ENCODE data around the gene RUNX1.

The RUNX1 gene

DNA sequence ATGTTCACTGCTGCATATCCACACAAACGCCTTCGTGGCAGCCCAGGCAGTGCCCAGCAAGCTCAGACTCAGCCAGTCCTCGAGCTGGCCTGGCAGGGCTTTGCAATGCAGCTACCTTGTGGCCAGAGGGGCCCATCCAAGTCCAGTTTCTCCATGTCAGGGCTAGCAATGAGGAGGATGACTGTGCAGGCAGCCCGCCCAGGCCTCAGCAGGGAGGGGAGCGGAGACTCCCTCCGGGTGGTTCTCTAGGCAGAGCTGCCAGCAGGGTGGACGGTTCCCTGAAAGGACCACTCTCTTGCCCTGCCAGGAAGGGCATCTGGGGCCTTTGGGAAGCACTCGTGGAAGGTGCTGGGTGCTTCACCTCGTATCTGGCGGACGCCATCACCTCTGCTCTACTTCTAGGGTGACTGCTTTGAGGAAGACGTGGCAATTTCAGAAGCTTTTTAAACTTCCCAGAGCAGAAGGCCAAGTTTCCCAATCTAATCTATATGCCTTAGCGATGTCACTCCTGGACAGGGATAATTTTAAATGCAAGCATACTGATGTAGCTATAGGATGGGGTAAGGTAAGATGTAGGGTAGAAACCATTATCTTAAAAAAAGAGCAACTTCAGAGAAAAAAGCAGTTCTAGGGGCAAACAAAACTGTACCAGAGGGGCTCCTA is 56.2 kb downstream of the RUNX1 start:
- DNase-seq (ENCODE audit: low spot score) = peak; percentile 34

DNA sequence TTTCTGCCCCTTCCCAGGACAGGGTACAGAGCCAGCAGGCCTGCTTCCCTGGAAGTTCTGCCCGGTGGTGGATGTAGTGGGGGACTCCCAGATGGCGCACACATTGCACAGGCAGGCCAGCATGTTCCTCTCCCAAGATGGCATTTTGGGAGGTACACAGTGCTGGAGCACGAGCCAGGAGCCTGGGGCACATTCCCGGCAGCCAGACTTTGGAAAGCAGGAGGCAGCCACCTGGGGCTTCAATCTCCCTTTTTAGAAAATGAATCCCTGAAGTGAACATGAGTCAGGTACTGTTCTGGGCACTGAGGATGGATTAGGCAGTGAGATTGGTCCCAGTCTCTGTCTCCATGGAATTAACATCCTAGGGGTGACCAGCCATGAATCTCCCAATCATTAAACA is 56.9 kb downstream of the RUNX1 start:
- no peak for DNase-seq (ENCODE audit: low spot score)

DNA sequence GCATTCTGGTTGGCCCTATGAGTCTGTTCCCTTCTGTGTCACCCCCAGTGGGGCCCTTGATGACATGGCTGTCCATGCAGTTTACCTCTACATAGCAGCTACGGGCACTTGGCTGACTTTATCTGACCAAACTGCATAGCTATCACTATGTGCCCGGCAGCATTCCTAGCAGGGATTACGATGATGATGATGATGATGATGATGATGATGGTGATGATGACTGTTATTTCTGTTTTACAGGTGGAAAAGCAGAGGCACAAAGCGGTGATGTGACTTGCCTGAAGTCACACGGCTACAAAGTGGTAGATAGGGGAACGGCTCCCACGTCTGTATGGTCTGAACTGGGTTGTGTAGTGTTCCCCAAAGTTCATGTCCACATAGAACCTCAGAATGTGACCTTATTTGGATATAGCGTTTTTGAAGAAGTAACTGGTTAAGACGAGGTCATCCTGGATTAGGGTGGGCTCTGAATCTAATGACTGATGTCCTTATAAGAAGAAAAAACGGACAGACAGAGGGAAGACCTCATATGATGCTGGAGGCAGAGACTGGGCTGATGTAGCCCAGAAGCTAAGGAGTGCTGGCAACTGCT is 57.6 kb downstream of the RUNX1 start:
- DNase-seq (ENCODE audit: low spot score) = no peak

DNA sequence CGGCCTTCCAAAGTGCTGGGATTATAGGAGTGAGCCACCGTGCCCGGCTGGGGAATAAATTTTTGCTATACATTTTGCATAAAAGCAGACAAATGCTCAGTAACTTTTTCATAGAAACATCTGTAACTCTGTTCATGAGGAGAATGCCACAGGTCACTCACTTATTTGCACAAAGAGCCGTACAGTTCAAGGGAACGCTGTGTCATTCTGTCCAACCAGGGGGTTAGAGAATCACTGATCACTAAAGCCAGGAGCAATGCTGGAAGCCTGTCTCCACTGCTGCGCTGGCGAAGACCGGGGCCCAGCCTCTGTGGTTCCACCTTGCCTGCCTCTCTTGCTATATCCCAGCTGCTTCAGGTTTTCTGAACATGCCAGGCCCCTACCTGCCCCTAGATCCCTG is 58.3 kb downstream of the RUNX1 start:
- DNase-seq (ENCODE audit: low spot score) = no peak

DNA sequence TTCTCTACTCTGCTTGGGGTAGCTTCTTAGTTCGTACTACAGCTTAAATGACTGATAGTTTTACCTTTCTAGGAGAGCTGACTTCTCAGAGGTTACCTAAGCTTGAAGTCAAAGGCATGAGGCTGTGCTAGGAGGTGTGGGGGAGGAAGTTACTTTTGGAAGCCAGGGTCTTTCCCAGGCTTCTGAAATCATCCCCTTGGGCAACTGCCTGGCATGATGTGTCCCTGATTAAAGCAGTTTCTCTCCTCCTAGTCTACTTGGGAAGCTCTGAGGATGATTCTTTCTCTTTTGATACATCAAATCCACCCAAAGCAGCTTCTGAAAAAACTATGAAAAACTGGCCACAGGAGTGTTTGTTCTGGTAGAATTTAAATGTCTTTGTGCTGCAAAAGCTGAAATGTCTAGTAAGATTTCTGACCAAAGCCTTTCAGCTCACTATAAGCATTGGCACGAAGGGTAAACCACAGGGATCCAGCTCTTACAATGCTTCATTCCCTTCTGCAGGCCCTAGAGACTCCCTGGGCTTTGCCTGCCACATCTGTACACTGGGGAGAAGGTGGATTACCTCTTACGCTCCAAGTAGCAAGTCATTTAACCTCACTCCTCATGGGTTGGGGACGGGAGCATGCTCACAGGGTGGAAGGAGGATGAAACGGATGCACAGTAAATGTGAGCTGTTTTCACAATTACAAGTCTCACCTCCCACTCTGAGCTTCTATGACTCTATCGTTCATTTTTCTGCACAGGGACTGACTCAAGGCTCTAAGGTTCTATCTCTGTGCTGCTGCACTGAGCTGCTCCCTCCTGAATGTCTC is 59.6 kb downstream of the RUNX1 start:
- no peak for DNase-seq (ENCODE audit: low spot score)

DNA sequence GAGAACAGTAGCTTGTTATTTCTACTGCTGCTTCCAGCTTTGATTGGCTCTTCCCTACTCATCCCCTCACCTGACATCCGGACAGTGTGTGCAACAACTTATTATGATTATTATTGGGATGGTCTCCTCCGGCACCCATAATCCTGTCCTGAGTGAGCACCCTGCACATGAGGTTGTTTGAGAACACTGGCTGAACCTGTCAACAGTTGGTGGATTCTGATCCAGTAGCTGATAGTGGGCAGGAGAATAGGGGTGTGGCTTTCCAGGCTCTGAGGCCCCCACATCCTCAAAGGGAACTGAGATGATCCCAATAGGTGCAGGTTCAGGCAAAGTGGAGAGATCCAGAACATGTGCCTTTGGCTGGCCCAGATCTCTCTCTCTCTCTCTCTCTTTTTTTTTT is 60.5 kb downstream of the RUNX1 start:
- no peak for DNase-seq (ENCODE audit: low spot score)

DNA sequence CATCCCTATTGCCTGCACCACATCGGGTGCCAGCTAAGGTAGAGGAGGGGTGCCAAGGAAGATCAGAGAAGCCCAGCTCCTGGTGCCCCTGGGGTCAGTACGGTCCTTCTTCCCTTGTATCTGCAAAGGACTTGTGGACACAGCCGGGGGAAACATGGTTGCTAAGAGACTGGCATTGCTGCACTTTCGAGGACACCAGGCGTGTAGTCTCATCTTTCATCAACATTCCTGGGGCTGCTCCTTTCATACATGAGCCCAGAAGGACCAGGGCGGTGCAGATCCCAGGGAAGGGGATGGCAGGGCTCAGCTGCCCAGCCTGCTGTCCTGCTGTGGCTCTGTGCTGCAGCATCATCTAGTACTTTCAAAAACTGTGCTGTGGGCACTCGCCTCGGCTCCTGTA is 61.0 kb downstream of the RUNX1 start:
- no peak for DNase-seq (ENCODE audit: low spot score)

DNA sequence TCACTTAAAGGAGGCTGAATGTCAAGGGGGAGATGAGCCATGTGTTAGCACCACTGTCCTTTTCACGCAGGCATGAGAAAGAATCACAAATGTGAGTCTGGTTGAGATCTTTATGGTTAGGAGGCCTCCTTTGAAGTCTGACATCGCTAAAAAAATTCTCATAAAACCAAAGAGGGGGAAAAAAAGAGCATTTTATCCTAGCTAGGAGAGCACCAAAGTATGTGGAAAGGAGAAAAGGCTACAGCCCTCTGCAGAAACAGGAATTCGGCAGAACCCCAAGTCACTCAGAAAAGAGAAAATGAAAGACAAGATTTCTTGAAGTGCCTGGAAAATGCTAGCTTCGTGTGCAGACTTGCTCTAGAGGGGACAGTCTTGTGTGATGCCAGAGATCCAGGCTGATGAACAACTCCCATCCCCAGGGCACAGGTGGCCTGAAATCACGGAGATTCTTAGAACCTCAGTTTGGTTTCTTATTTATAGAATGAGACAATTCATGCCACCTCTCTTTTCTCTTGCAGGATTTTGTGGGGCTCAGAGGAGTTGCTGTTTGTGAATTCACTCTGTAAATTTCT is 61.5 kb downstream of the RUNX1 start:
- no peak for DNase-seq (ENCODE audit: low spot score)

DNA sequence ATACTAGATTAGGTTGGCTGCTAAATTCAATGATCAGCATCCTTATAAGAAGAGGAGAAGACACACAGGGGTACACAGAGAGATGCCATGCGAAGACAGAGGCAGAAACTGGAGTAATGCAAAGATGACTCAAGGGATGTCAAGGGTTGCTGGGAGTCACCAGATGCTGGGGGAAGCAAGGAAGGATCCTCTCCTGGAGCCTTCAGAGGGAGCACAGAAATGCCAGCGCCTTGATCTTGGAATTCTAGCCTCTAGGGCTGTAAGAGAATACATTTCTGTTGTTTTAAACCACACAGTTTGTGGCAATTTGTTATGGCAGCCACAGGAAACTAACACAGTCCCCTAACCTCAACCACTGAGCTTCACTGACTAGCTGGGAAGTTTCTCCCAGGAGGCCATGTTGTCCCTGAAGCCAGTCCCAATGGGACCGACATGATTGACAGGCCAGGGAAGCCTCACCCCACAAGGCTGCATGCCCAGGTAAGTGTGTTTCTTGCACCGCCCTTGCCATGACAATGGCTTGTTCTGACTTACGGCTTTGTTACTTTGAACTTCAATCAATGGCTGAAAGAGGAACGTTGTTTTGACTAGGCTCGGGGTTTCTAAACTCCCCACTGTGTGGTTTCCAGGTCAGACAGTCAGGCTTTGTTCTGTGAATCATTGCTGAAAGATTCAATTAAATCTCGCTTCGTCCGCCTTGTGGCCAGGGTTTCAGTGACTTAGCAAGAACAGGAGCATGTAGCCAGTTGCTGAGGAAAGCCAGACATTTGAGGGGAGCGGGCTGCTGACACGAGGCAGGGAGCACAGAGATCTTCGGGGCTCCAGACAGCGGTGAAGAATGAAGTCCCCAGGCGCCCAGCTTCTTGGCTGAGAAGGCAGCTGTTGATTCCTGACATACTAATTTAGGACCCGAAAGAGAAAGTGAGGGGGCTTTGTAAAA is 62.3 kb downstream of the RUNX1 start:
- DNase-seq (ENCODE audit: low spot score) = no peak

DNA sequence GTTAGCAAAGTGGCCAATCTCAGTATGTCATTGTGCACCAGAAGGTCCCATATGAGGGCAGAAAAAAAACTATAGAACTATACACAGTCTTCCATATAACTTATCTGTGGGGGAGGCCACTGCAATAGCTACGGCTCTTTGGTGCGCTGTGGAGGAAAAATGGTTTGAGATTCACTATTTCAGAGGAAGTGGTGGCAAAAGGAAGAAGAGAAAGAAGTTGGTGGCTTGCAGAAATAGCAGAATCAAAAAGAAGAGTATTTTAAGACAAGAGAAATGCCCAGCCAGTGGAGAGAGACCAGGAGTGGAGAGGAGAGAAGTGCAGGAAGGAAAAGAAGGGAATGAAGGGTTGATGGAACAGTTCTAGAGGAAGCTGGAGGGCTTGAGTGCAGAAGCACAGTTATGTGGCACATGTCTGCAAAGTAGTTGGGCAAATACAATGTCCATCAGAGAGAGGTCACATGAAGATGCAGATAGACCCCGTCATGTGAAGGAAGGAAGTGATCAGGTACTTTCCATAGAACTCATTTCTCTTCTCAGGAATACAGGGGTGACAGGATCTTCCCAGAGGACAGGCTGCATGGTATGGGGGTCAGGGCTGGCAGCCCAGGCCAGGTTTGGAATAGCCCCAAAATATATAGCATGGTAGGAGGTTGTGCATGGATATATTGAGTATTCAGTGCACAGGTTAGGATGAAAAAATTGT is 64.6 kb downstream of the RUNX1 start:
- no peak for DNase-seq (ENCODE audit: low spot score)

DNA sequence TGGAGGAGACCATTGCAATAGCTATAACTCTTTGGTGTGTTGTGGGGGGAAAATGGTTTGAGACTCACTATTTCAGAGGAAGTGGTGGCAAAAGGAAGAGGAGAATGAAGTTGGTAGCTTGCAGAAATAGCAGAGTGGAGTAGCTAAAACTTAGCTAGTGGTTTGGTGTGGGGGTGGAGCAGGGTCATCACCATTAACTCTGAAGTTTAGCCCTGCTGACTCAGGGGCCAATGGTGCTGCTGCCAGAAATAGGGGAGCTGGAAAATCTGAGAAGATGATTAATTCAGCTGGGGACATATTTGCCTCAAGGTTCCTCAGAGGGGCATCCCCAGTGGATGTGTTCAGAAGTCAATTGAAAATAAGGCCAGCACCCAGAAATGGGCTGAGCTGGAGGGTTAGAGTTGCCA is 65.4 kb downstream of the RUNX1 start:
- peak; percentile 22 for DNase-seq (ENCODE audit: low spot score)

DNA sequence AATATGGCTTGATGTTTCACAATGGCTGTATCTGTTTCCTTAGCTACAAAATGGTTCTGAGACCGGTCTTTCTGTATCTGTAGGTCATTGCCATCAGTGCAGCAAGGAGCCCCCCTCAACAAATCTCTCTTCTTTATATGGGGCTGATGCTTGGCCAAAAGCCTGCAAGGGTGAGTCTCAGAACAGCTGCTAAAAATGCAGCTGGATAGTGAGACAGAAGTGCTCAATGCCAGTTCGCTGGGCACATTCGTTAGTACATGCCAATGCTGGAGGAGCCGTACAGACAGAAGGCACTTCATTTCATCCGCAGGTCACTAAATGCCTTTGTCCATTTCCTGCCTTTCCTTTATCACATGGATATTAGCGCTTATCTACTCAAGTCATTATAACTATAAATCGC is 67.3 kb downstream of the RUNX1 start:
- no peak for DNase-seq (ENCODE audit: low spot score)

DNA sequence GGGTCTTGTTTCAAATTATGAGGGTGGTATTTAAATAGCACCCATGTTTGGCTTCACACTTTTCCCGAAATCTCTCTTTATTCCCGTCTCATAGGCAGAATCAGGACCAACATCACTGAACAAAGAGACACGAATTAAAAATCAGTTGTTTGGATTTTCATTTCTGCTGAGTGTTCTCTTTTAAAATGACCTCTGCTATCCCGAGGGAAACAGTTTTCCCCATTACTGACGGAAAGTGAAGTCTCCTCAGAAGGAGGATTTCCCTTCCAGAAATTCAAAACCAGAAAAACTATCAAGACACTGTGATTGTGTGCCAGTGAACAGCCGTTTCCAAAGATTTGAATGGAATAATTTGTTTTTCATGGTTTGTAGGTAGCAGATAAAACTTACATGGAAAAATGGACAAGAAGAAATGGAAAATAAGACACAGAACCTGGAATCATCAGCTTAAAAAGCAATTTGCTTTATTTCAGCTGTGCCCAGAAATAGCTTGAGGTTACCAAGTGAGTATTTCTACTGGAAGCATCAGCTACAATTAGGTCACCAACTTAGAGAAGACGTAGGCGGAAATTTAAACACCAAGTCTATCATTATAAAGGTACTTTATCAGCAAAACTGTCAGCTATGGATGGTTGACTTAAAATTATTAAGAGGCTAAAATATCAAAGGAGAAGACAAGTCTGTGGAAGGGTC is 68.5 kb downstream of the RUNX1 start:
- DNase-seq (ENCODE audit: low spot score) = no peak

DNA sequence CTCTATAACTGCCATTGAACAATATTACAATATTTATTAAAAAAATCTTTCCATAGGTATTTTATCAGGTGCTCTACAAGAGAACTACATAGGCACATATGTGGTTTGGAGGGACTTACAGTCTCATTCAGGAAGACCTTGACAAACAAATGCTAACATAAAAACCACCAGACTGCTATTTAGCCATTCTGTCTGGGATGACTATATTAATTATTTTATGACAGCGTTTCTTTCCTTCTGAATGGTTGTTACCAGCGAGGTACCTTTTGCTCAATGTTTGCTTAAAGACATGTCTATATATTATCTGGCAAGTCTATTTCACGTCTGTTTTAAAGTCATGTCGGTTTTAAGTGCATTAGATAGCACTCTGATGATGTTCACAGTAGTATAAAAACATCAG is 69.7 kb downstream of the RUNX1 start:
- DNase-seq (ENCODE audit: low spot score) = no peak

DNA sequence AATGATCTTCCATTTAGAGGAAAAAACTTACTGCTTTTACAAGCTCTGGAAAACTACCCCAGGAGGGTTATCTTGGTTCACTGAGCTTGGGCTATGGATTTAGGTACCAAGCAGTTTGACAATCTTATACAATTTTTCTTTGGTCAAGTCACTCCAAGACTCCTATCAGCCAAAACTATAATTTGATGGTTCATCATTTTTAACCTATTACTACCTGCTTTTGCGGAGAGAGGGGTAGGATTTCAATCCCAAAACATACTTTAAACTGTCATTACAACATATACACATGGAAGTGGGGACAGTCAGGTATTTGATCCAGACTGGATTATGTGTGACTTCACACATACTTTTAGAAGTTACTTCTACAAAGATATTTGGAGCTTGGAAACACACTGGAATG is 71.8 kb downstream of the RUNX1 start:
- no peak for DNase-seq (ENCODE audit: low spot score)

DNA sequence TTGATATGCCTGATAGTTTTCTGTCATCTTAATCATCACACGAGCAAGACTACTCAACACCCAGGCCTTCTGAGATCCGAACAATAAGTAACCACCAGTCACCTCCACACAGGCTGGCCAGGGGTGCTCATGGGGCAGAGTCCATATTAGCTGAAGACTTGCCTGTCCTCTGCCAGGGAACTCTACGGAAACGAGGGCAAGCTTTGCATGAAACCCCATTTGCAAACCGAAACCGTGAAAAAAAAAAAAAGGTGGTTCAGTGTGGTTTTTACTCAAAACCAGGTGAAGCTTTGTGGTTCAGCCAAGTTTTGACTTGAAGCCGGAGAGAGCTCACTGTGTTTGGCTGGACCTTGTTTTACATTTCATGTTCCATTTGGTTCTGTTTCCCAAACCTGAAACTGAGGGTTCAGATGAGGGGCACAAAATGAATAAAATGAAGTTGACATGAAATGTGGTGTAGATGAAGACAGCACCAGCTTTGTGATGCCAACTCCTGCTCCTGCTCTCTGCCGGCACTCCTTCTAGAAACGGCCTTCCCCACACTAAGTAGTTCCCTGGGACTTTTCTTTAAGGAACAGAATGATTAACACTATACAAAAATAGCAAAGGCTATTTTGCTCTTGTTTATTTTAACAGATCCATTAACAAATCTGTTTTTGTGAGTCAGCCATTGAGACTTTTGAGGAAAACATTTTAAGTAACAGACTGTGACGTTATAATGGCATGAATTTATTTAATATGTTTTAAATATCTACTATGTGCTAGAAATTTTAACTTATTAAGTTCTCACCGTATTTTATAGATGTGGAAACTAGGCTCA is 74.7 kb downstream of the RUNX1 start:
- DNase-seq (ENCODE audit: low spot score) = no peak

DNA sequence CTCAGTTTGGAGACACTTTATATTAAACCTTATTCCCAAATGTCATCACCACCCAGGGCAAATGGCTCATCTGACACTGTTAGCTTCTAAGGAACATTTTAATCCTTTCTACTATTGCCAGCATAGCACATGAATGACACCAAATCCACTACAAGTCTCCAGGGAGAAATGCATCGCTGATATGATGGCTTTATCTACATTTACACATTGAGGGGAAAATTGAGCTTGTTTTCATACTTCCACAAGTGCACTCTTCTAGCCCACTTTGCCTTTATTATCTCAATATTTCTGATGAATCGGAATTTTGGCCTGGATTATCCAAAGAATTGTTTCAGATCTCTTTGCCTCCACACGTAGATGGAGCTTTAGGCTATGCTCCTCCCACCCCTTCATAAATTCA is 75.4 kb downstream of the RUNX1 start:
- no peak for DNase-seq (ENCODE audit: low spot score)

DNA sequence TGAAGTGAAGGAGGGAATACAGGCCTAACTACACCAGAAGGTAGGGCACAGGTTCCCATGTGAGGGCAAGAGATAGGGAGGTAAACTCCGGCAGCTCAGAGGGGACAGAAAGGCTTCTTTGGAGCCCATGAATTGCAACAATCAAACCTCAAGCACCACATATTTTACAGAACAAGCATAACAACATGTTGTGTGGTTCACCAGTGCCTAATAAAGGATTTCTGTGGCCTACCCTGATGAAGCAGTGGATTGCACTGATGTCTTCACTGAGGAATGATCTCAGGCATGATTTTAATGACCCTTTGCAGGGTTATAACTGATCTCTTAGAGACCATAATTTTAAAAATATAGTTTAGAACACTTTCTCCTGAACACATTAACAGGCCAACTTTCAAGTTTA is 77.4 kb downstream of the RUNX1 start:
- DNase-seq (ENCODE audit: low spot score) = no peak

DNA sequence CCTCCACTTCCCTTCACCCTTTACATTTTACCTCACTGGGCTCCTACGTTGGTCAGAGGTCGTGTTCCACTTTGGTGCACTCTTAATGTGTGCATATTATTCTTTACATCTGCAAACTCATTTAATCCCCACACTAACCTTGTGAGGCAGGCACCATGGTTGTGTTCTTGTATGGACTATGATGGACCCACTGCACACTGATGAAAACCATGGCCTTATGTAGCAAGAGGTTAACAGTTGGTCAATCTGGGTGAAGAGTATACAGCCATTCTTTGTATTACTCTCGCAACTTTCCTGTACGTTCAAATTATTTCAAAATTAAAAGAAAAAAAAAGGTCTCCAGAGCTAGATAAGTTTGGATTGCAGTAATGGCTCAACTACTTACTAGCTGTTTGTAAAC is 78.5 kb downstream of the RUNX1 start:
- no peak for DNase-seq (ENCODE audit: low spot score)

DNA sequence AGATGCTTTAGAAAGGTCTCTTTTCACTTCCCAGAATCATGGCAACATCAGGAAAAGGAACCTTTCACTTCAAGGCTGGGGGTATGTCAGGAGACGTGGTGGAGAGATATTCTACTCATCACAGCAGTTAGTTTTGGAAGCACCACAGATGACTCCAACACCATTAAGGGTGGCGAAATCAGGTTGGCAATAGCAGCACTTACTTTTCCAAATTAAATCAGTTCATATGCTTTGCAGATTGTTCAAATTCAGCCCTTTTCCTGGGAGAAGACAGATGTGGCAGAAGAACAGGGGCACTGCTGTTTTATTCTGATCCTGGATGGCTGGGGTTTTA is 79.0 kb downstream of the RUNX1 start:
- DNase-seq (ENCODE audit: low spot score) = no peak

All from AG08396 (cell line).